GM18502 (cell line): ENCODE results near the gene MESD.

Source experiments
- ATAC-seq: cut with Tn5 transposase; IDR thresholded peaks from one replicate; pipeline ENCODE4 v1.9.1; 2021; ENCODE audit warnings: mild to moderate bottlenecking; ENCODE audit not compliant: unreplicated experiment, poor library complexity

Gene MESD

GRCh38 chr15:81015621-81016488, 26.2 kb upstream of the MESD start:
- ATAC-seq: no peak

- no peak for ATAC-seq
These were observed 25.0 kb upstream of the MESD start for GRCh38 chr15:81014446-81015093.

GRCh38 chr15:81013396-81013929, 23.8 kb upstream of the MESD start:
- no peak for ATAC-seq

DNA sequence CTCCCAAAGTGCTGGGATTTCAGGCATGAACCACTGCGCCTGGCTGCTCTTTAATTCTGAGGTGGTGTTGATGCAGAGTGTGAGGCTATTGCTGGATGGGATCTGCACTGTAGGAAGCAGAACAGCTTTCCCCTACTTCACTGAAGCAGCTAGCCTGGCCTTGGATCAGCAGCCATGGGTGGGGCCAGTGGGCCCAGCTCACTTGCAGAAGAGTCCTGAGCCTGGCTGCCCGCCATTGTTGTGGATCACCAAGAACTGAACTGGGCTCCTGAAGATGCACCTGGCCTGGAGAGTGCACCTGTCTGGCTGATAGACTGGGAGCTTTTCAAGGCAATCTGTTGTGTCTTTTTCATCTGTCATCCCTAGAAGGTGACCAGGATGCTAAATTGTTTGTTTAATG, 23.0 kb upstream of the MESD start:
- no peak for ATAC-seq

- no peak for ATAC-seq
These were observed 22.0 kb upstream of the MESD start for GRCh38 chr15:81011593-81011992.

DNA sequence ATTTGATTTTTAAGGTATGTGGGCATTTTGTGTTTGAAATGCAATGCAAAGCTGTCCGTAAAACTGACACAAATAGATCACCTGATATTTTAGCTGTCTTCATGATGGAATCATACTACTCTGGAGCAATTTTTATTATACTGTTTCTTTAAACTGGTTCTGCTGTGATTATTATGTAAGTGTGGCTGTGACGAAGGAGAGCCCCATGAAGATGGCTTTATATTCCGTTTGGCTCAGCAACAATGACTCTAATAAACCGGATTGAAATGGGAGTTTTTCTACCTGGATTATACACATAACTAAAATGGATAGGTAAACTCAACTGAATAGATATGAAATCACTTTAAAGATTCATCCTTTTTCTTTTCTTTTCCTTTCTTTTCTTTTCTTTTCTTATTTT, 20.5 kb upstream of the MESD start:
- ATAC-seq: no peak

GRCh38 chr15:81008312-81008711, 18.7 kb upstream of the MESD start:
- no peak for ATAC-seq

DNA sequence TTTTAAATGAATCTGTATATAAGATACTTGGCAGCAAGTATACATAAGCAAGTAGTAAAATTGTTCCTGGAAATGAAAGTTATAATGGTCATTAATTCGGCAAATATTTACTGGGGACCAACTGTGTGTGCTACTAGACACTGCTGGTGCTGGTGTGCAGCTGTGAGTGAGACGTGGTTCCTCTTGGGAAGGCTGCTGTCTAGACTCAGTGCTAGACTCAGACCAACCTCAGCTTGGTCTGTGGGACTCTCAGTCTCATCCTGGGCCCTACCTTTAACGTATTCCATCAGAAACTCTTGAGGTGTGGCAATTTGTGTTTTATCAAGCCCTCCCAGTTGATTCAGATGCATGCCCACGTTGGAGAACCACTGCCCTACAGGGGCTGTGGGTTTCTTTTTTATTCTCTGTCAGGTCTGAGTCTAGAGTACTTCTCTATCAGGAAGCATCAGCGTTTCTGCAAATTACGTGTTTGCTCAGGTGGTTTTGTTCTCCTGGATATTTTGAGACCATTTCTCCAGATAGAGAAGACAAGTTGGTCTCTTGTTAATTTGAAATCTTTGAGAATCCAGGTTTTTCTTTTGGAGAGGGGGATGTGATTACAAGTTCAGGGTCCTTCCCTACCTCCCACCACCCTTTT, 17.9 kb upstream of the MESD start:
- no peak for ATAC-seq

- ATAC-seq: no peak
These were observed 16.5 kb upstream of the MESD start for GRCh38 chr15:81006124-81006523.

DNA sequence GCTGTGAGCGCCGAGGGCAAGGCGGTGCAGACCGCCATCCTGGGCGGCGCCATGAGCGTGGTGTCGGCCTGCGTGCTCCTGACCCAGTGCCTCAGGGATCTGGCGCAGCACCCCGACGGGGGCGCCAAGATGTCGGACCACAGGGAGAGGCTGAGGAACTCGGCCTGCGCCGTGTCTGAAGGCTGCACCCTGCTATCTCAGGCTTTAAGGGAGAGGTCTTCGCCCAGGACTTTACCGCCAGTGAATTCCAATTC, 13.4 kb upstream of the MESD start:
- no peak for ATAC-seq

- no peak for ATAC-seq
These were observed 12.9 kb upstream of the MESD start for GRCh38 chr15:81002331-81003096.

DNA sequence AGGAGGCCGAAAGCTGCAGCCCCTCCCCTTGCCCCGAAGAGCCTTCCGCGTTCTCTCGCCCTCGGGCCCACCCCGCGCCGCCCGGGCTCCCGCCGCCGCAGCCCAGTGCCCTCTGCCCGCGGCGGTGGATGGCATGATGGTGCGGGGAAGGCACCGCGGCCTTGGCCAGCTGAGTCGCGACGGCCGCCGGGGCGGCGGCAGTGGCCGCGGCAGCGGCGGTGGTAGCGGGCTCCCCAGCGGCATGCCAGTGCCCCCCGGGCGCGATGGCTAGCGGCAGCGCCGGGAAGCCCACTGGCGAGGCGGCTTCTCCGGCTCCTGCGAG, 12.4 kb upstream of the MESD start:
- ATAC-seq: no peak

DNA sequence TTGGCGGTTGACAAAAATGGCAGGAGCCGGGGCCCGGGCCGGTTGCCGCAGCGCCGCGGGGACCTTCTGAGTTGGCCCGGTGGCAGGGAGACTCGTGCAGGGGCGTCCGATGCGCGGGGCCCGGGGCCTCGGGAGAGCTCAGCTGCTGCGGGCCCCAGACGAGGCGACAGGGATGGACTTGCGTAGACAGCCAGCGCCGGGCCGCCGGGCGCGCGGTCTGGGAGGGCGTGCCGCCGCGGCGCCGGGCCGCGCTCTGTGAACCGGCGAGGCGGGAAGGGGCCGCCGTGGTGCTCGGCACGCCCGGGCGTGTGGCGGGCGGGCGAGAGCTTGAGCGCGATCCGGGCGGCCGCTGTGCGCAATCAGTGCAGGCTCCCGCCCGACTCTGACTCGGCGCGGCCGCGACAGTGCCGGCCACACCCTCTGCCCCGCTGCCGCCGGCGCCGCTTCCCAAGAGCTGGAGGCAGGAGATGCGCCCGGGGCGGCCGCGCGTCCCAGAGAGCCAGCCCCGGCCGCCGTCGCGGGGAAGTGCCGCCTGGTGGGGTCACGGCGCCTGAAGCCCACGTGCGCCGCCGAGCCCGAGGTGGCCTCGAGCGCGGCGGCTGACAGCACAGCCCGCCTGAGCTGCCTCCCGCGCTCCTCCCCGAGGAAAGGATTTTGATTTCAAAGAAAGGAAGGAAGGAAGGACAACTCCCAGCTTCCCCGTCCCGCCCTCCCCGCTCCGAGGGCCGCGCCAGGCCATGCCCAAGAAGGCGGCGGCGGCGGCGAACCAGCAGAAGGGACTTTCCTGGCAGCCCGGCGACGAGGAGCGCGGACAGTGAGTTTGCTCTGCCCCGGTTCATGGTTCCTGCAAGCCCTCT, 11.8 kb upstream of the MESD start:
- peak; percentile 38 for ATAC-seq

DNA sequence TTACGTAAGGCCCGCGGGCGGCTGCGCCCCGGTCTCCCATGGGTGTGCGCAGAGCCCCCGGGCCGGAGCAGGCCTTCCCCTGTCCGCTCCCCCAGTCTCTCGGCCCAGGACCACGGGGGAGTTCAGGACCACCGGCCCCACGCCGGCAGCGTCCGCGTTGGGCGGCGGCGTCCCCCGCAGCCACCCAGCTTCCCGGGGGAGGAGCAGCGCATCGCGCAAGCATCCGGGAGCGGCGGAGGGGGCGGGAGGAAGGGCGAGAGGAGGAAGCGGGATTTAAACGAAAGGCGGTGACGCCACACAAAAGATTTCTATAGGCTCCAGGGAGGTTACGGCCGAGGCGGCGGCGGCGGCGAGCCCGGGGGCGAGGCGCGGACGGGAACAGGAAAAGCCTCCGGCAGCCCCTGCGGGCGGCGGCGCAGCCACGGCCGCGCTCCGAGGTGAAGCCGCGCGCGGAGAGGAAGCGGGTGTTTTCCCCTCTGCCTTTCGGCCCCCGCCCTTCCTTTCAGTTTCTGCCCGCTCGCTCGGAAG, 11.1 kb upstream of the MESD start, which contains the start of gene TLNRD1:
Gene TLNRD1 (plus strand): TSS at position 300 of the 528 bp plus-strand sequence. CDS start 1,349 bp downstream, outside the sequence.
- peak; percentile 54 for ATAC-seq

- ATAC-seq: no peak
These were observed 10.6 kb upstream of the MESD start for GRCh38 chr15:81000144-81000623.

DNA sequence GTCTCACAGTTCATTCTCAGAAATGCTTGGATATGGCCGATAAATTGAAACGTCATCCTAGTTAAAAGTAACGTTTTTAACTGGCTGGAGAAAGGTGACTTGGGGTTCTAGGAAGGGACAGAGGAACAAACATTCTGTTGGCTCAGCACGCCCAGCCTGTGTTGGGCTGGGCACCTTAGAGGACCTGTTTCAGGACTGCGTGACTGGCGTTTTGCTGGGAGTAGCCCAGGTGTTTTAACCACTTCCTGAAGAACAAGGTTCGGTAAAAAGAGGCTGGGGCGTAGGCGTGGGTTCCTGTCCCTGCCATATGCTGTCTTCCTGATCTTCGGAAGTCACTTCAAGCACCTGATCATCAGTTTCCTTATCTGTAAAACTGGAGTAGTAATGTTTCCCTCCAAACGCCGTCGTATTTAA, 10.0 kb upstream of the MESD start:
- no peak for ATAC-seq

DNA sequence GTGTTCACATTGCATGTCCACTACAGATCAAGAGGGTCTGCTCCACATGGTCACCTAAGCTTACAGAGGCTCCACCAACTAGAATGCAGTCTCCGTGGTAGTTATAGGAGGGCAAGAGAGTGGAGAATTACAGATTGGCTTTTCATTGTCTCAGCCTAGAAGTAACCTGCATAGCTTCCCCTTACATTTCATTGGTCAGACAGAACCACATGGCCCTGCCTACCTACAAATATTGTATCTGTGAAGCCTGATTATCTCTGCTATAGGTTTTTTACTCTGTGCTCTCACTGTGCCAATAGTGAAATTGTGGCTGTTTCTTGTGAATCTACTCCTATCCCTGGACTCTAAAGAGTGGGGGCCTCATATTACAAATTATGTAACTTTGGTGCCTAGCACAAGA, 8.6 kb upstream of the MESD start:
- ATAC-seq: no peak

DNA sequence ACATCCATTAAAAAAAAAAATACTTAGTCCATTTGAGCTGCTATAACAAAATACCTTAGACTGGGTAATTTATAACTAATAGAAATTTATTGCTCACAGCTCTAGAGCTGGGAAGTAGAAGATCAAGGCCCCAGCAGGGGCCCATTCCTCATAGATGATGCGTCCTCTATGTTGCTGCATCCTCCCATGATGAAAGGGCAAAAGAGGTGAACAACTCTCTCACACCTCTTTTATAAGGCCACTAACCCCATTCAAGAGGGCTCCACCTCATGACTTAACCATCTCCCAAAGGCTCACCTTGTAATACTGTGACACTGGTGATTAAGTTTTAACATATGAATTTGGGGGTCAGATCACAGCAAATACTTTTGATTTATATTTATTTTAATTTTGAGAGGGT, 8.1 kb upstream of the MESD start:
- no peak for ATAC-seq

DNA sequence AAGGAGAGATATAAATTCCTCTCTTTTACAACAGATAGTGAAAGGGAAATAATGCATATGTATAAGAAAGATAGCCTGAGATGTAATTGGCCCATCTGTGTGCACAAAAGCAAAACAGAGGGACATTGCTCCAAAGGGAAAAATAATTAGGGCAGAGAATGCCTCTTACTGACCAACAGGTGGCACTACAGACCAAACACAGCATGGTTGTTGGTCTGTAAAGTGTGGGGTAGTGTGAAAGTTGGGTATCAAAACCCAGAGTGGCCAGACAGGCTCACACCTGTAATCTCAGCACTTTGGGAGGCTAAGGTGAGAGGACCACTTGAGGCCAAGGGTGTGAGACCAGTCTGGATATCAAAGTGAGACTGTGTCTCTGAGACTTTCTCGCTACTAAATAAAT, 6.6 kb upstream of the MESD start:
- no peak for ATAC-seq
